HCT116 (cell line): ENCODE measurements around the gene TMEM50B. TPM values are rescaled to one million over a fixed set of nuclear protein-coding genes. Genes with fewer than 3 reads are reported as not detected.

Experiments used
- ATAC-seq: fragments of 200-7000 bp; cut with Tn5 transposase; 2 replicates; pipeline ENCODE4 v1.9.1; 2020; ENCODE audit warnings: mild to moderate bottlenecking, moderate library complexity
- BruUV-seq: library from RNA; stranded (reverse); fragments of 400-500 nt; replicated peaks from 2 replicates; lab custom pipeline; 2021; lab: Mats Ljungman, UMichigan
- CTCF ChIA-PET: fragments of 300-600 bp; sonication (Branson Sonifier 250); formaldehyde crosslinking; loops from one replicate; lab custom pipeline; 2021; ENCODE audit warnings: antibody characterized with exemption; lab: Charles Lee
- POLR2A ChIA-PET: fragments of 300-600, 350-600 bp; sonication (Branson Sonifier 250); formaldehyde crosslinking; loops from one replicate; lab custom pipeline; 2021; ENCODE audit warnings: antibody characterized with exemption; lab: Charles Lee
- RAD21 ChIA-PET, 2 experiments: fragments of 300-600 bp; sonication (Branson Sonifier 250); formaldehyde crosslinking; loops; one replicate each; lab custom pipeline; 2023; ENCODE audit warnings: low total read pairs in 2 of 2; ENCODE audit not compliant: uncharacterized antibody in 2 of 2, unreplicated experiment in 2 of 2, low non-redundant PET in 1 of 2; lab: Charles Lee
- DNase-seq: peaks from one replicate; pipeline ENCODE4 v3.0.0-alpha.2; 2010; ENCODE audit warnings: low read depth, low spot score
- H2AFZ ChIP-seq: fragments of 200-600 bp; shearing (Covaris generic), sonication (generic); 2 replicates; pipeline ENCODE4 v1.6.1; 2017; ENCODE audit warnings: low read depth, mixed run types, mixed read lengths, antibody characterized with exemption, low read length; ENCODE audit not compliant: poor library complexity, severe bottlenecking
- H3K27ac ChIP-seq: 2 replicates; pipeline ENCODE4 v1.5.1; 2012; ENCODE audit warnings: low read depth, low read length
- H3K27me3 ChIP-seq: fragments of 200-600 bp; sonication (generic); 2 replicates; pipeline ENCODE4 v1.6.1; 2016; ENCODE audit warnings: mixed run types, low read length, mixed read lengths; ENCODE audit not compliant: insufficient read depth
- H3K36me3 ChIP-seq, 2 experiments: fragments of 200-500 bp in 1 of 2; fragments of 200-600 bp in 1 of 2; sonication (Bioruptor generic) in 1 of 2; sonication (generic) in 1 of 2; 2 replicates each; pipeline versions ENCODE4 v1.5.1 to v1.6.1; 2014 to 2016; ENCODE audit warnings: low read length in 2 of 2, inconsistent platforms in 1 of 2, mixed read lengths in 1 of 2, mixed run types in 1 of 2; ENCODE audit not compliant: insufficient read depth in 2 of 2, control insufficient read depth in 1 of 2
- H3K4me1 ChIP-seq, 2 experiments: fragments of 200-600 bp in 1 of 2; sonication (generic) in 1 of 2; 2 replicates each; pipeline versions ENCODE4 v1.5.1 to v1.6.1; 2012 to 2017; ENCODE audit warnings: low read length in 2 of 2, inconsistent platforms in 1 of 2, mild to moderate bottlenecking in 1 of 2, mixed read lengths in 1 of 2, mixed run types in 1 of 2, moderate library complexity in 1 of 2; ENCODE audit not compliant: insufficient read depth in 2 of 2, control insufficient read depth in 1 of 2
- H3K4me2 ChIP-seq: fragments of 200-600 bp; sonication (generic); 2 replicates; pipeline ENCODE4 v1.6.1; 2017; ENCODE audit warnings: mixed run types, low read length, mixed read lengths
- H3K4me3 ChIP-seq, 2 experiments: fragments of 200-600 bp in 1 of 2; sonication (generic) in 1 of 2; replicated peaks in 1 of 2; 2 replicates each; pipeline ENCODE4 v1.5.1; 2011 to 2016; ENCODE audit warnings: low read length in 2 of 2, control low read depth in 1 of 2, low read depth in 1 of 2, mild to moderate bottlenecking in 1 of 2, mixed read lengths in 1 of 2, mixed run types in 1 of 2
- H3K79me2 ChIP-seq: fragments of 200-600 bp; sonication (generic); 2 replicates; pipeline ENCODE4 v1.6.1; 2017; ENCODE audit warnings: mild to moderate bottlenecking, mixed run types, low read length, moderate library complexity, mixed read lengths; ENCODE audit not compliant: insufficient read depth
- H3K9ac ChIP-seq: fragments of 200-600 bp; sonication (generic); 2 replicates; pipeline ENCODE4 v1.6.1; 2016; ENCODE audit warnings: low read length, mixed read lengths
- H3K9me2 ChIP-seq: fragments of 200-600 bp; sonication (generic), shearing (Covaris generic); 2 replicates; pipeline ENCODE4 v1.6.1; 2017; ENCODE audit warnings: mixed run types, mild to moderate bottlenecking, moderate library complexity; ENCODE audit not compliant: insufficient read depth
- H3K9me3 ChIP-seq, 2 experiments: fragments of 200-500 bp in 1 of 2; fragments of 200-600 bp in 1 of 2; sonication (Bioruptor generic) in 1 of 2; sonication (generic) in 1 of 2; 2 replicates each; pipeline ENCODE4 v1.6.1; 2014 to 2017; ENCODE audit warnings: low read length in 2 of 2, mixed read lengths in 2 of 2, inconsistent platforms in 1 of 2, low read depth in 1 of 2, mild to moderate bottlenecking in 1 of 2, mixed run types in 1 of 2, moderate library complexity in 1 of 2; ENCODE audit not compliant: control insufficient read depth in 1 of 2, insufficient read depth in 1 of 2
- H4K20me1 ChIP-seq: fragments of 200-600 bp; sonication (generic), shearing (Covaris generic); 2 replicates; pipeline ENCODE4 v1.6.1; 2017; ENCODE audit warnings: mixed run types, mild to moderate bottlenecking, moderate library complexity; ENCODE audit not compliant: insufficient read depth
- ATF3 ChIP-seq: IDR thresholded peaks from 2 replicates; pipeline ENCODE4 v1.6.1; 2012
- CBX3 ChIP-seq: IDR thresholded peaks from 2 replicates; pipeline ENCODE4 v1.6.1; 2012; ENCODE audit warnings: low read depth
- CEBPB ChIP-seq: IDR thresholded peaks from 2 replicates; pipeline ENCODE4 v1.6.1; 2012; ENCODE audit warnings: low read depth
- CTCF ChIP-seq, 3 experiments: fragments of 200-600 bp in 1 of 3; sonication (generic) in 1 of 3; IDR thresholded peaks in 2 of 3; conservative IDR thresholded peaks in 1 of 3; 2 replicates each; pipeline ENCODE4 v1.5.1; 2012 to 2017; ENCODE audit warnings: low read depth in 2 of 3, low read length in 2 of 3, antibody characterized with exemption in 1 of 3, borderline replicate concordance in 1 of 3, control low read depth in 1 of 3, mild to moderate bottlenecking in 1 of 3, mixed read lengths in 1 of 3, mixed run types in 1 of 3, moderate library complexity in 1 of 3; ENCODE audit not compliant: insufficient read depth in 1 of 3
- ELF1 ChIP-seq: IDR thresholded peaks from 2 replicates; pipeline ENCODE4 v1.6.1; 2012; ENCODE audit warnings: low read depth, borderline replicate concordance
- EZH2 ChIP-seq: fragments of 200-600 bp; sonication (generic); IDR thresholded peaks from 2 replicates; pipeline ENCODE4 v1.6.1; 2017; ENCODE audit warnings: antibody characterized with exemption, mixed run types
- EZH2phosphoT487 ChIP-seq: fragments of 200-600 bp; IDR thresholded peaks from 2 replicates; pipeline ENCODE4 v1.6.1; 2018; ENCODE audit warnings: antibody characterized with exemption, borderline replicate concordance
- FOSL1 ChIP-seq: IDR thresholded peaks from 2 replicates; pipeline ENCODE4 v1.6.1; 2012; ENCODE audit warnings: low read depth
- JUND ChIP-seq: IDR thresholded peaks from 2 replicates; pipeline ENCODE4 v1.6.1; 2012
- MAX ChIP-seq: IDR thresholded peaks from 2 replicates; pipeline ENCODE4 v1.6.1; 2012
- RAD21 ChIP-seq: IDR thresholded peaks from 2 replicates; pipeline ENCODE4 v1.6.1; 2012; ENCODE audit warnings: low read depth, mild to moderate bottlenecking
- SIN3A ChIP-seq: IDR thresholded peaks from 2 replicates; pipeline ENCODE4 v1.6.1; 2012; ENCODE audit warnings: low read depth
- SP1 ChIP-seq: IDR thresholded peaks from 2 replicates; pipeline ENCODE4 v1.6.1; 2012; ENCODE audit warnings: low read depth
- TCF7L2 ChIP-seq: IDR thresholded peaks from 2 replicates; pipeline ENCODE4 v1.7.0; 2011; ENCODE audit warnings: borderline replicate concordance, inconsistent platforms; ENCODE audit not compliant: insufficient read depth, insufficient read length; ENCODE audit errors: extremely low read depth
- YY1 ChIP-seq: IDR thresholded peaks from 2 replicates; pipeline ENCODE4 v1.6.1; 2011; ENCODE audit warnings: low read length, low read depth, moderate library complexity, mild to moderate bottlenecking; ENCODE audit not compliant: insufficient replicate concordance; ENCODE audit errors: extremely low read depth
- ZNF274 ChIP-seq: fragments of 200-500 bp; sonication (Bioruptor generic); IDR thresholded peaks from 2 replicates; pipeline ENCODE4 v1.6.1; 2014; ENCODE audit warnings: mild to moderate bottlenecking, low read depth, low read length, inconsistent platforms
- intact Hi-C: fragments of 100-400 bp; cut with micrococcal nuclease; formaldehyde crosslinking; loops from 2 replicates; pipeline ENCODE4 v1.10.0; 2022
- total RNA-seq: library from RNA; stranded (reverse); gene quantifications from one replicate; pipeline ENCODE4 v1.2.1, GENCODE V29; 2021; ENCODE audit not compliant: unreplicated experiment

TMEM50B gene
- total RNA-seq, 1 experiment from 2014 or later: 18.8 TPM

- ChIA-PET RAD21 (no interaction called here), POLR2A (no interaction called here), CTCF (no interaction called here)
- Histone ChIP-seq H3K9me3 (no peaks in the 10 kb centered on the region), H3K9me2 (no peaks in the 10 kb centered on the region), H4K20me1 (no peaks in the 10 kb centered on the region), H3K79me2 (no peaks in the 10 kb centered on the region), H3K27ac (no peak overlapping the region), H3K36me3 (no peaks in the 10 kb centered on the region)
- intact Hi-C loops: no loop called here
- no peak for DNase-seq
- ATAC-seq: no peak
- TF ChIP-seq JUND (no peak), RAD21 (no peak), EZH2 (no peak), ATF3 (no peak), YY1 (no peak), ELF1 (no peak), EZH2phosphoT487 (no peak), FOSL1 (no peak), CEBPB (no peak), CTCF (IDR thresholded peaks at IDR 0.05 in 2 of 3, conservative IDR thresholded peaks at IDR 0.05 in 1 of 3; ENCODE audit: borderline replicate concordance in 1 of 3, insufficient read depth in 1 of 3, low read depth in 2 of 3, low read length in 2 of 3) (no peak), SP1 (no peak), MAX (no peak), TCF7L2 (no peak), SIN3A (no peak), ZNF274 (no peak), CBX3 (no peak)
- TF ChIP-seq, all 23 proteins: peak for 0
- Histone ChIP-seq H3K4me2 (no peak overlapping the region), H2AFZ (no peak overlapping the region), H3K27me3 (no peaks in the 10 kb centered on the region), H3K4me3 (no peak overlapping the region), H3K9ac (no peak overlapping the region), H3K4me1 (peaks cover 4 to 9% of the 10 kb centered on the region in 2 experiments; a peak in 2 of 4 replicates)
- BruUV-seq: no TSS peak
Observed at GRCh38 chr21:33495743-33496142, 16.0 kb upstream of the TMEM50B start.
